GM19035 (cell line): ENCODE results near the gene REXO1.

Experiments
- ATAC-seq: cut with Tn5 transposase; IDR thresholded peaks from one replicate; pipeline ENCODE4 v1.9.1; 2021; ENCODE audit not compliant: unreplicated experiment

Gene REXO1

GRCh38 chr19:1816530-1817298 is 31.6 kb downstream of the REXO1 start:
- ATAC-seq, result no peak

- no peak for ATAC-seq
These were observed 32.4 kb downstream of the REXO1 start for GRCh38 chr19:1815605-1816529.

GRCh38 chr19:1814833-1815604 is 33.3 kb downstream of the REXO1 start:
- ATAC-seq, result no peak

GRCh38 chr19:1814391-1814790 is 33.9 kb downstream of the REXO1 start:
- ATAC-seq, result no peak

- no peak for ATAC-seq
These were observed 34.8 kb downstream of the REXO1 start for GRCh38 chr19:1813192-1814182.

- ATAC-seq, result peak; percentile 70
These were observed 35.7 kb downstream of the REXO1 start for GRCh38 chr19:1812426-1813191.

- peak; percentile 23 for ATAC-seq
These were observed 36.3 kb downstream of the REXO1 start, which contains the start of gene ATP8B3 for GRCh38 chr19:1811942-1812425. Gene ATP8B3, minus strand, starts transcription at chr19:1812276. Its CDS starts 540 bp downstream, at chr19:1811736.

- no peak for ATAC-seq
These were observed 36.8 kb downstream of the REXO1 start for GRCh38 chr19:1811472-1811894.

- no peak for ATAC-seq
These were observed 37.7 kb downstream of the REXO1 start for GRCh38 chr19:1810439-1811160.

- no peak for ATAC-seq
These were observed 38.6 kb downstream of the REXO1 start for GRCh38 chr19:1809678-1810077.

- ATAC-seq, result no peak
These were observed 39.9 kb downstream of the REXO1 start for GRCh38 chr19:1808395-1808731.

GRCh38 chr19:1807695-1808394 is 40.4 kb downstream of the REXO1 start:
- ATAC-seq, result no peak

GRCh38 chr19:1807030-1807694 is 41.1 kb downstream of the REXO1 start:
- ATAC-seq, result no peak

GRCh38 chr19:1806184-1807029 is 41.9 kb downstream of the REXO1 start:
- ATAC-seq, result no peak

- no peak for ATAC-seq
These were observed 42.7 kb downstream of the REXO1 start for GRCh38 chr19:1805401-1806183.

GRCh38 chr19:1804858-1805257 is 43.4 kb downstream of the REXO1 start:
- no peak for ATAC-seq
